Choroid plexus epithelial cell (primary cell): ENCODE measurements around the gene ZNF74.

Experiments
- DNase-seq: peaks from one replicate; pipeline ENCODE4 v3.0.0-alpha.2; 2010; ENCODE audit warnings: low read depth
- H3K4me3 ChIP-seq: 2 replicates; pipeline ENCODE4 v1.5.1; 2011; ENCODE audit warnings: low read depth, mild to moderate bottlenecking, control low read depth, low read length, moderate library complexity
- CTCF ChIP-seq: conservative IDR thresholded peaks from 2 replicates; pipeline ENCODE4 v1.5.1; 2011; ENCODE audit warnings: low read depth, mild to moderate bottlenecking, control low read depth, inconsistent platforms, low read length, moderate library complexity

Gene ZNF74

GRCh38 chr22:20438427-20438677 is 44.4 kb downstream of the ZNF74 start:
- TF ChIP-seq CTCF, result no peak
- peak overlapping the region; percentile 75 for H3K4me3 ChIP-seq
- no peak for DNase-seq

GRCh38 chr22:20438678-20439492 is 44.9 kb downstream of the ZNF74 start:
- no peak for TF ChIP-seq CTCF
- H3K4me3 ChIP-seq, result peak overlapping the region; percentile 75
- DNase-seq, result no peak

- H3K4me3 ChIP-seq, result no peak overlapping the region
- no peak for TF ChIP-seq CTCF
- no peak for DNase-seq
Measured at GRCh38 chr22:20439556-20439927, 45.6 kb downstream of the ZNF74 start.

GRCh38 chr22:20439928-20440575 is 46.1 kb downstream of the ZNF74 start:
- no peak for DNase-seq
- no peak overlapping the region for H3K4me3 ChIP-seq
- no peak for TF ChIP-seq CTCF

GRCh38 chr22:20440637-20441591 is 47.0 kb downstream of the ZNF74 start:
- DNase-seq, result no peak
- no peak overlapping the region for H3K4me3 ChIP-seq
- TF ChIP-seq CTCF, result no peak

- no peak for TF ChIP-seq CTCF
- DNase-seq, result peak; percentile 44
- no peak overlapping the region for H3K4me3 ChIP-seq
Measured at GRCh38 chr22:20441631-20442484, 47.9 kb downstream of the ZNF74 start.
